ENCODE results near the gene SLC15A2.

DNA sequence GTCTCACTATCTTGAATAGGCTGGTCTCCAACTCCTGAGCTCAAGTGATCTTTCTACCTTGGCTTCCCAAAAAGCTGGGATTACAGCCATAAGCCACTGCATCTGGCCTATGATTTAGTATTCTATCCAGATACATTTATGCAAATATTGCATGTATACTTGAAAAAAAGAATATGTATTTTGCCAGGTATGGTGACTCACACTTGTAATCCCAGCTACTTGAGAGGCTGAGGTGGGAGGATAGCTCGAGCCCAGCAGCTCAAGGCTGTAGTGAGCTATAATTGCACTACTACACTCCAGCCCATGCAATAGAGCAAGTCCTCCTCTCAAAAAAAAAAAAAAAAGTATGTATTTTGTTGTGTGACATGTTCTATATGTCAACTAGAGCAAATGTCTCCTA, 54.4 kb downstream of the SLC15A2 start:
- TF ChIP-seq POLR2A (IDR thresholded peaks at IDR 0.05; ENCODE audit: low read length) = no peak
- TF ChIP-seq GATA1 (IDR thresholded peaks at IDR 0.05; ENCODE audit: low read depth, low read length) = no peak
